HuH-7 (cell line): Measurements from ENCODE around the gene RBFOX2.
"Not testable (repeated sequence)": the region's sequence is repeated elsewhere in the genome, so short reads cannot be mapped to it uniquely, and the experiment has no call there.

Experiments used
- DNase-seq: peaks from one replicate; pipeline ENCODE4 v3.0.0; 2011; ENCODE audit warnings: low spot score

RBFOX2 gene

DNA sequence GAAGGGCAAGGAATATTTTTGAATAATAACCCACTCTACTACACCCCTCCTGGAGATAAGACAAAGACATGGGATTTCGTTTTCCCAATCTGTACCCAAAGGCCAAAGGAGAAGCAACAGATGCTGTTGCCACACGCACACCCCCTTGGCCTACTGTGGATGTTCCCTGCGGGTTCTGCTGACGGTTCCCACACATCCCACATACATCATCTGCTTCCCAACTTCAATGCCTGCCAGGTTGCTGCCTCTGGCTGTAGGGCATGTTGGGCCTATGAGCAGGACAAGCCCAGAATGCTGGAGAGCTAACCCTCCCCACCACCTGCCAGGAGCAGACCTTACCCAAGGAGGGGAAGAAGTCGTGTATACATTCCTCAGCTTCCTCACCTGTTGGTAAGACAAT is 13.6 kb upstream of the RBFOX2 start:
- no peak for DNase-seq

DNA sequence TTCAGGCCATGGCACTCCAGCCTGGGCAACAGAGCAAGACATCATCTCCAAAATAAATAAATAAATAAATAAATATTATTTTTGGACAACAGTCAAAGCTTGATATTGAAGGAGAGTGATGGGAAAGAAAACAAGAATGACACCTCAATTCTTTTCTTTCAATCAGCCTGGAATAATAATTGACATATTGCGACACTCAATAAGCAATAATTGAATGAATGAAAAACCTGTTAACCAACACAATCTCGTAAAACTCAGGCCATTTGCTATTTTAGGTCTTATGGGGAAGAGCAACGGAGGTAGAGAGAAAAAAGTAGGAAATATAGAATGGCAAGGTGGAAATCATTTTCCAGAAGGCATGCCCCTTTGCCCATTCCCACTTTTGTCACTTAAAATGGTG is 10.5 kb upstream of the RBFOX2 start:
- DNase-seq: no peak

DNA sequence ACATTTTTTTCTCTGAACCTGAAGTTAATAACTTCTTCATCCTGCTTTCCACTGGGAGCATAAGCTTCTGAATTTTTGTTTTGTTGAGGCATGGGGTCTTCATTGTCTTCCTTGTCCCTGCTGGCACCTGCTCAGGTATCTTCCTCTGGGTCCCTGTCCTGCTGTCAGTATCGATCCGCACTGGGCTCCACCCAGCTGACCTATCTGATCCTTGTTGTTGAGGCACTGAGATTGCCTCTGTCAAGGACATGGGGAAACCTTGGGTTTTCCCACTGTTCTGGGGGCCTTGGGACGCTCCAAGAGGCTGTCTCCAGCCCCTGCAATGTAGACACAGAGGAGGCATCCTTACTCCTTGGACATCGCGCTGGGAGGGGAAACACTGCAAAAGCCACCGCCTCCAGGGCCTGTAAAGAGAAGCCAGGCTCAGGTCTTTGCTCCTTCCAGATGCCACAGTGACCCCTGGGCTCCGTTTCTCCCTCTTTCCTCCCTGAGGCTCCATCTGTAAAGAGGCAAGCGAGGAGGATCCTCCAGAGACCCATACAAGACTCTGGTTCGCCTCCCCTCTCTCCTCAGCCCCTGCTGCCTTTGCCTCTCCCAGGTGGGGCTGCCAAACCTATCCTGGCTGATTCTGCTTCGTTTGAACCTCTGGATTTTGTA is 8.6 kb upstream of the RBFOX2 start:
- no peak for DNase-seq

DNA sequence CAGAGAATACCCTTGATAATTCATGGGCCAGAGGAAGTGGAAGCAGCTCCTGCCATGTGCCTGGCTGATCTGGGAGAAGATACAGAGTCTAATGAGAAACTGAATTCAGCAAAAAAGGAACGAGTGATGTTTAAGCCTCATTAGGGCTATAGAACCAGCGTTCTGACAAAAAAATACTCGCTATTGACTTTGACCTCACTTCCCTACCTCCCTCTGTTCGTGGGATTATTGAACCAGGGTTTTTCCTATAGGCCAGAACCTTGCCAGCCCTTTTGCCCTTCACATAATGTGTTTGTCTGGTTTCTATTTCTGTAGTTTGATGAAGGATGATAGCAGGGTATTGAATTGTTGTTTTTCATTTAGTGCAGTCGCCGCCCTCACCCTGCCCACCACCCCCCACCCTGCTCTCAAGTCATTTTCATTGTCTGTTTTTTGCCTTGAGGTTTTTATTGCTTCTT is 7.6 kb upstream of the RBFOX2 start:
- DNase-seq: no peak

DNA sequence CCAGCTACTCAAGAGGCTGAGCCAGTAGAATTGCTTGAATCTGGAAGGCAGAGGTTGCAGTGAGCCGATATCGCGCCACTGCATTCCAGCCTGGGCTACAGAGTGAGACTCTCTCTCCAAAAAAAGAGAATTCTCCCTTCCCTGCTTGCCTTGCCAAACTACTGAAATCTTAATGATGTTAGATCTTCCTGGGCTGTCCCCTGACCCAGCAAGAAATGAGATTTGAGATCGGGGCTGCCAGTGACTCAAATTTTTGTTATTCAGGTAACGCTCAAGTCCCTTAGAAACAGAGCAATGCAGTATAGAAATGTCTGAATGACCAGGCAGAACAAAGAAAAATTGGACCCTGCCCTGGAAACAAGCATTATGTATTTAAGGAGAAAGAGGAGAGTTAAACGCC is 4.0 kb upstream of the RBFOX2 start:
- no peak for DNase-seq

DNA sequence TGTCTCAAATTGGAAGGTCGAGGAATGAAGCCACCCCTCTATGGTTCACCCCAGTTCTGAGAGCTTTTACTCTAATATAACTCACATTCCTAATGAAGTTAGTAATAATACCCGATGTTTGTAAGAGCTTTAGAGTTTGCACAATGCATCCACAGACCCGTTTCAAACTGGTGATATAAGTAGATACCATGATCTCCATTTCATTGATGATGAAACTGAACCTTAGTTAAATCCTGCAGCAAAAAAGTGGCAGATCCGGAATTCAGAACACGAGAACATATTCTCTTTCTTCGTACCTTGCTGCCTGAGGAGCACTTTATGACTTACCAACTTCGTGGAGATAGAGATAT is 757 bp upstream of the RBFOX2 start:
- DNase-seq: no peak

DNA sequence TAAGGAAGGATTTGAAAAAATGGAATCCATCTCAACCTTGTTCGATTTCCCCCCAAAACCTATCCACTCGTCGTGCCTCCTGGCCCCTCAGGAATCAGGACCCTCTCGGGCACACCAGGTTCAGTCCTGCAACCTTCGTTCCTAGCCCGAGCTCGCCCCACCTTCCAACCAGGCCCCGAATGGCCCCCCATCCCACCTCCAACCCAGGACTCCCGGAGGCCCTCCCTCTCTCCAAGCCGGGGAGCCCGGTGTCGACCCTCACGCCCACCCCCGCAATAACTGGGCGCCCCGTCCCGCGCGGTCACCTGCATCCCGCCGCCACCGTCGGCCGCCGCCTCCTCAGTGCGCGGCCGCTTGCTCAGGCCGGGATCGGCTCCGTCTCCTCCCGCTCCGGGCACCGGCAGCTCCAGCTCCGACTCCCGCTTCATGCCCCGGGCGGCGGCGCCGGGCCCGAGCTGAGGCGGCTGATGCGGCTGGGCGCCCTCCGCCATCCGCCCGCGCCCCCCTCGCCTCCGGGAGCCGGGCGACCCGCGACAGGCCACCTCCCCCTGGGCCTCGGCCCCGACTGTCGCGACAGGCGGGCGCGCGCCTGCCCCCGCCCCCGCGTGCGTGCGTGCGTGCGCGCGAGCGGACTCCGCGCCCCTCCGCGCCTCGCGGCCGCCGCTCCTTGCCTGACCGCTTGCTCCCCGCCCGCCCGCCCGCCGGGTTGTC is 534 bp downstream of the RBFOX2 start:
- DNase-seq: peak; percentile 65

DNA sequence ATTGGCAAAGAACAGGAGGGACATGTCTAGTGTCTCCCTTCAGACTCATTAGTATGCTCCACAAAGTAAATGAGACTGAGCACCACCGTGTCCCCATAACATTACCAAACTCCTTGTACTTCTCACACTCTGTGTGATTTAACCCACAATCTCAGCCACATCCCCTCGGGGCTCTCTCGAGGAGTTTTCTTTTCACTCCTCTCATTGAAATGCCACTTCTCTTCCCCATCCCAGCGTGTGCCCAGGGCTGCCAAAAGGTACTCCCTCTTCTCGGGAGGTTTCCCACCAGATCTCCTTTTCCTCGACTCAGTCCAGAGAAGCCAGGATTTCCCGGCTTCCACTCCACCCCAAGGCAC is 1.1 kb downstream of the RBFOX2 start:
- peak; percentile 32 for DNase-seq

DNA sequence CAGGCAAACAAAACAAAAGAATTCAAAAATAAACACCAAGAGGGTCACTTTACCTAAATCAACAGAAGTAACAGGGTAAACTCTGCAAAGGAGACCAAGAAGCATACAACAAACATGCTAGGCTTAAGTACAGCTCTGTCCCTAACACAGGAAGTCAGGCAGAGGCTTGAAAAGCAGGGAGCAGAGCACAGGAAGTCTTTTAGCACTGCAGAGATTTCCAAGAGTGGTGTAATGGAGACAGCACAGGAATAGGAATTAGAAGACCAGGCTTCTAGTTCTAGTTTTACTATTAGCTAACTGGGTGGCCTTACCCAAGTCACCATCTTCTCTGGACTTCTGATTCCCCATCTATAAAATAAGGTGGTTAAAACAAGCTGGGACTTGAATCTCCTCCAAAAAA is 1.9 kb downstream of the RBFOX2 start:
- DNase-seq: peak; percentile 29

DNA sequence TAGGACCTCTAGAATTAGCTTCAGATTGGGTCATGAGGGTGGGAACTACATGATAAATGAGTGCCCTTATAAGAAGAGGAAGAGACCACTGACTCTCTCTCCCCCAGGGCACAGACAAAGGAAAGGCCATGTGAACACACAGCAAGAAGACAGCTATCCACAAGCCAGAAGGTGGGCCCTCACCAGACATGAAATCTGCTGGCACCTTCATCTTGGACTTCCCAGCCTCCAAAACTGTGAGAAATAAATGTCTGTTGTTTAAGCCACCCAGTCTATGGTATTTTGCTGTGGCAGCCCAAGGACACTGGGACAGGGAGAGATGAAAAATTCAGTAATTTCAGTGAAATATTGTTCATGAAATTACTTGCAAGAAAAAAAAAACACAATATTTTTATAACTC is 5.9 kb downstream of the RBFOX2 start:
- no peak for DNase-seq

DNA sequence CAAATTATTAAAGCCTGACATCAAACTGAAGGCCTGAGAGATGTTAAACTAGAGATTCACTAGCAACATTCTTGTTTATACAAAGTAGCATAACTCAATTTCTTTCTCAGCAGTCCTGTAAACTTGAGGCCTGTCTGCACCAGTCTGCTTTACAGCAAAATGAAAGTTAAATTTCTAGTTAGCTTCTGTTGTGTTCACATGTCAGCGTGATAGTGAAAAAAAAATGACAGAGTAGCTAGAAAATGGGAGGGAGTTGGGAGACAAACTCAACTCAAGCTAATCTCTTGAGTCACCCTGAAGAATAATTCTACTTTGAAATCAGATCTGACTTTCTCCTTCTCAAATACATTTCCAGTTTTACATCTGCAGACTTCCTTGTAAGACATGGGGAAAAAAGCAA is 6.5 kb downstream of the RBFOX2 start:
- DNase-seq: no peak

DNA sequence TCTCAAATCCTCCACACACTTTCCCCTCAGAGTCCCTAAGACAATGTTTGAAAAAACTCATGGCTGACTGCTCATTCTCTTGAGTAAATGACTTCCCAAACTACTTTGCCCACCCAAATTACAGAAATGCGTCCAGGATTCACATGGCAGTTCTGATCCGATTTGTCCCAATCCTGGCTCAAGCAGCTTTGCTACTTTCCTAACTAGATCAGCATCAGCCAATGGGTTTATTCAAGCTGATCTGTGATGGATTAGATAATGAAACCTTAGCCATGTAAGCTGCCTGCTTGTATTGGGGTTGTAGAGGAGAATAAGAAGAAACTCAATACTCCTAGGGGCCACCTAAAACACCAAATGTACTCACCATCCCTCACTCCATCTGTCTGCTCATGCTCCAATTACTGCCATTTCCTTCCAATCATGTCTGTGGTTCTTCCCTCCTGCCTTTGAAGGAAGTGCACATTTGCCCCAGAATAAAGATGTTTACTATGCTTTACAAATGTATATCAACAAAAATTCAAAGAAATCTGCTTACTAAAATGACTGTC is 6.9 kb downstream of the RBFOX2 start:
- no peak for DNase-seq

DNA sequence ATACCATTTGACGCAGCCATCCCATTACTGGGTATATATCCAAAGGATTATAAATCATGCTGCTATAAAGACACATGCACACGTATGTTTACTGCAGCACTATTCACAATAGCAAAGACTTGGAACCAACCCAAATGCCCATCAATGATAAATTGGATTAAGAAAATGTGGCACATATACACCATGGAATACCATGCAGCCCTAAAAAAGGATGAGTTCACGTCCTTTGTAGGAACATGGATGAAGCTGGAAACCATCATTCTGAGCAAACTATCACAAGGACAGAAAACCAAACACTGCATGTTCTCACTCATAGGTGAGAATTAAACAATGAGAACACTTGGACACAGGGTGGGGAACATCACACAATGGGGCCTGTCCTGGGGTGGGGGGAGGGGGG is 7.8 kb downstream of the RBFOX2 start:
- not testable (repeated sequence) for DNase-seq

DNA sequence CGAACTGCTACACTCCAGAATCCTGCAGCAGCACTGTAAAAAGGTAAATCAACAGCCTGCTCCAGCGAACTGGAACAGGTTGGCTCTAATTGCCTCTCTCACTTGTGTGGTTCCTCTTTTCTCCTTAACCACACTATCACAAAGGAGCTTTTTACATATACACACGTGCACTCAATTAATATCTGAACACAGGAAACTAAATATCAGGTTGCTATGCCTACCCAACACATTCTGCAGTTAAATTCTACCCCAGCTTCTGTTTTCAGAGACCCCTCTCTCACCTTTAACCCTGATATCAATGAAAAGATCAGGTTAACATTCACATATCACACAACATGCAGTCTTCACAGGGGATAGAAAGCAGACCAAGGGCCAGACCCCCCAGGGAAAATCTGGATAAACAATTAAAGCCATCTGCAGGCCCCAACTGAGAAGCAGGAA is 11.0 kb downstream of the RBFOX2 start:
- no peak for DNase-seq

DNA sequence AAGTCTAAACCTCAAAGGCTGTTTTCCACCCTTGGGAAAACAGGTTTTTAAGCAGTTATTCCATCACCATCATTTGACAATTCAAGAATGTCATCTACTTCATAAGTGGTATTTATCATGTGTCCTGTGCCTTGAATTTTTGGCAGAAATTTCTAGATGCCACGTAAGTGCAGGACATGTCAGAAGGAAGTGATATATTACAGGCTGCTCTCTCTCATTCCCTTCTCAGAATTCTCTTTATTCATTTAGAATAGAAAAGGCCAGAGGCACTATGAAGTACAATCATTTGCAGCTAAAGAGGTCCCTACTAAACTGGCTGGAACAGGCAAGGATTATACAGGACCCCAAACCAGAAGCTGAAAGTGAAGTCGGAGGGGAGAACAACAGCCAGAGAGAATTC is 11.9 kb downstream of the RBFOX2 start:
- no peak for DNase-seq

DNA sequence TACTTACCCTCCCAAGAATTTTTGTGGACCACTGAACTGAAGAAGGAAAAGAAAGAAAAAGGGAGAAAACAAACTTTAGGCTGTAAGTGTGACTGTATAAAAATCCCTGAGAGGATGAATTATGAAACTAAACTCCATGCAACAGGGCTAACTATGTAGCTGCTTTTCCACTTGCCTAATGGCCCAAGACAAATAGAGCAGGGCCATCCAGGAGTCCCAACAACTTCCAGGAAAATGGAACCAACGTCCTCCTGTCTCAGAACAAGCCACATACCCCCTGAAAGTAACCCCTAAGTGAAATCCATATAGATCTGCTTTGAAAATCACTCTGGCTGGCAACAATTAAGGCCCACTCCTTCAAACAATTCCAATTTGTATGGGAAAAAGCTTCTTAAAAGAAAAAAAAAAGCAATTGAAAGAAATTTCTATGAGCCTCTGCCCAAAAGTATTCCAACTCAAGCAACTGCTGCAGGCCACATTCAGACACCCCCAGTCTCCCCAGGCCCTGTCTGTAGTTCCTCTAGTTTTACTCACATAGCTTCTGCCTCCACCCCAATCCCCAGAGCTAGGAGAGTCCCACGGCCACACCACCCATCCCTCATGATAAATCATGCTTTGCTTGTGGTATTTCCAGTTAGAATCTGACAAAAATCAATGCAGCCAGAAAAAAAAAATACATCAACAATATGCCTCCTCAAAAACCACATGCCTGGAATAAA is 12.7 kb downstream of the RBFOX2 start:
- DNase-seq: no peak

DNA sequence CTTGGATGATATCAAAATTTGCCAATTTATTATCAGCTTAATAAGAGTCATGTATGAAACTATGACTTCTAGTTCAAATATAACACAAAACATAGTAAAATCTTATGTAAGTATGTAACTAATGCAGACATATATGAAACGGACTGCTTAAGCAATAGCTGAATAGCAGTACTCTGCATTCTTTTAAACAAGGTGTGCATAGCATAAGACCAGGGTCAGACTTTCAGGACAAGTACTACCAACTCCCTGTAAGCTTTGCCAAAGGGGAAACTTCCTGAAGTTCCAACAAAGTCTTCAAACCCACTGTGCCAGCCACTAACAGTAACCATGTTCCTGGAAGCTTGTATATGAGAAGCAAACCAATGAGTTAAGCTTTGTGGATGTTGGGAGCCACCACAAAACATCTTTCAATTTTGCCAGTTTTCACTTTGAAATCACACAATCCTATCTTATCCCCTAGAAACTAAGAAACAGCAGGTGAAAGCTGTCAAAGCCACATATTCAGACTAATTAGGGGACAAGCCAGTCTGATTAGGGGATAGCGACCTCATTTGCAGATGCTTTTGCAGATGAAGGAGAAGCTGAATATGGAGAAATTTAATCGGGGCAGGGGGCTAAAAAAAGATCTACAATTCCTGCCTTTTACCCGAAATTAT is 13.3 kb downstream of the RBFOX2 start:
- DNase-seq: no peak

DNA sequence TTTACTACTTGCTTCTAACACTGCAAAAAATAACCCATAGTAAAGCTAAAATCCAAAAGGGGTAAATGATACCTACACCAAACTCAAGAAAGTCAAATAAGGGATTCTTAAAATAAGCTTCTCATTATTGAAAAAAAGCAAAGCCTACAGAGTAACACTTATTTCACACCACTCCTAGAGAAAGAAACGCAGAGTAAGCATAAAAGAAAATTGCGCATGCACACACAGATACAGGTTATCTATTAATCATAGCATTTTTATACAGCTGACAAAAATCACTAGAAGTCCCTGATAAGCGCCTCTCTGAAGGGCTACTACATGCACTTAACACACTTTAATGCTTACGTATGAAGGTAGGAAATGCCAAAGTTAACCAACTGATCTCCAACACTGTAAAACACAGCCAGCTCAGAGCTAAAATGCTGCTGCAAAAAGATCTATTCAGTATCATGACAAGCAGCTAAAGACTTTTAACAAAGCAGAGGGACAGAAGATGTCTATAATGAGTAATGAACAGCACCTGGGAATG is 14.0 kb downstream of the RBFOX2 start:
- no peak for DNase-seq

DNA sequence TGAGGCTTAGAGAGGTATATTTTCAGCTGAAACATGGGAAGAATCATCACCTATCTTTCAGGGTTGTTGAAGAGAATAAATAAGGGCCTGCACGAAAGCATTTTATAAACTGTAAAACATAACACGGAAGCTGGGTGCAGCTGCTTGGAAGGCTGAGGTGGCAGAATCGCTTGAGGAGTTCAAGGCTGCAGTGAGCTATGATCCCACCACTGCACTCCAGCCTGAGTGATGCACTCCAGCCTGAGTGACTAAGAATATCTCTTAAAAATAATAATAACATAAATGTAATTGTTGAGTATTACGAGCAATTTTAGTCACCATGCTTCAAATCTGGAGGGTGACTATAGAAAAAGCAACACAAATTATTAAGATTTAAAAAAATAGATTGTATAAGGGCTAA is 16.3 kb downstream of the RBFOX2 start:
- DNase-seq: no peak

DNA sequence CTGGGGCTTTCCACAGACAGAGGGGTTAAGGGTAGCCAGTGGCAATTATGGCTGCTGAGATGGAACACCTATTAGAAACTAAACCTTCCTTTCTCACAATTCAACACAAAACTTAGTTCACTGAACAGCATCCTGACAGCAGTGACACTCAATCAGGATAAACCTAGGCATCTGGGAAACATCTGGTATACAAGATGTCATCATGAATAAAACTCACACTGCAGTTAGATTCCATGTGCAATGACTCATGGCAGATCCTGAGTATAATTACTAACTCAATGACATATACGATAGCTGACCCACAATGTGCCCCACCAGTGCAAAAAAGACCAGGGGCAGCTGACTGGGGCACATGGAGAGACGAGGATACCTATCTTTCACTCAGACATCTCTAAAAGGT is 17.7 kb downstream of the RBFOX2 start:
- no peak for DNase-seq

DNA sequence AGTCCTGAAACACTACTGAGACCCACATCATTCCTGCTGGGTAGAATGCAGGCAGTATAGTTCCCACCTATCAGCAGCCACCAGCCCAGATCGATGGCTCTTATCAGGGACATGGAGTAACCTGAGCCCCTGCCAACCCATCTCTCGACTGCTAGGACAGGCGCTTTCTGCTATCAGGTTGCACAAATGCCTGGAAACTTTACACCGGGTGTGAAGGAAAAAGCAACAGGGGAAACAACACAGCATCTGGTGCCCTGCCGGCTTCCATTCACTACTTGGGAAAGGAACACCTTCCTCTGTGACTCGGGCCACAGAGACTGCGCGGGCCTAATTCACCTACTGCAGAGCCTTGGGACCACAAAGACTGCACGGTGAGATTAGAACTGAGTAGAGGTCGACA is 18.5 kb downstream of the RBFOX2 start:
- DNase-seq: peak; percentile 64

DNA sequence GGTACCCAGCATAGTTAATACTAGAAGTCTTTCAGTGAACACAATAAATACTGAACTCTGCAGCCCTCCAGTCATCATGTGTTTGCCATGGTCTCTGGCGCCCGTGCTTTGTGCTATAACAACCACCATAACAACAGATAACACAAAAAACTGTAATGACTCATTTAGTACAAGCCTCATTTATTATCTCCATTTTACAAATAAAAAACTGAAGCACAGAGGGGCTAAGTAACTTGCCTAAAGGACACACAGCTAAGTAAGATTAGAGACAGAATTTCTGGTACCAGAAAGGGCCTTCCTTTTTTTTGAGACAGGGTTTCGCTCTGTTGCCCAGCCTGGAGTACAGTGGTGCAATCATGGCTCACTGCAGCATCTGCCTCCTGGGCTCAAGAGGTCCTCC is 19.5 kb downstream of the RBFOX2 start:
- DNase-seq: no peak
